HEK293 (cell line): ENCODE measurements around the gene PLCL1.

Source experiments
- CTCF ChIA-PET: fragments of 350-600 bp; formaldehyde crosslinking; extraction: SDS; loops from one replicate; lab custom pipeline; 2021; ENCODE audit warnings: antibody characterized with exemption; lab: Yijun Ruan, JAX
- POLR2A ChIA-PET: fragments of 300-600 bp; formaldehyde crosslinking; extraction: SDS; loops from one replicate; lab custom pipeline; 2020; ENCODE audit warnings: antibody characterized with exemption, inconsistent platforms; lab: Yijun Ruan, JAX
- H3K27ac ChIP-seq: fragments of 200-500 bp; sonication (Bioruptor generic); 2 replicates; pipeline ENCODE4 v1.5.1; 2014; ENCODE audit warnings: low read depth, low read length, control low read depth, inconsistent platforms; ENCODE audit errors: extremely low read depth
- H3K36me3 ChIP-seq, 2 experiments: fragments of 200-500 bp in 1 of 2; sonication (Bioruptor generic) in 1 of 2; 1 replicate in 1 of 2; 2 replicates in 1 of 2; pipeline ENCODE4 v1.5.1; 2014 to 2017; ENCODE audit warnings: inconsistent platforms in 2 of 2, low read length in 2 of 2; ENCODE audit not compliant: control insufficient read depth in 2 of 2, insufficient read depth in 1 of 2
- H3K4me1 ChIP-seq: fragments of 200-500 bp; sonication (Bioruptor generic); 2 replicates; pipeline ENCODE4 v1.5.1; 2014; ENCODE audit warnings: mild to moderate bottlenecking, low read length, inconsistent platforms; ENCODE audit not compliant: control insufficient read depth, insufficient read depth
- H3K4me3 ChIP-seq: 2 replicates; pipeline ENCODE4 v1.5.1; 2011; ENCODE audit warnings: low read depth, mild to moderate bottlenecking, control low read depth, low read length, moderate library complexity
- H3K9me3 ChIP-seq: fragments of 200-500 bp; sonication (Bioruptor generic); 2 replicates; pipeline ENCODE4 v1.5.1; 2014; ENCODE audit warnings: low read depth, low read length, inconsistent platforms; ENCODE audit not compliant: control insufficient read depth, insufficient read depth
- GLI4 ChIP-seq: fragments of 450-650 bp; formaldehyde crosslinking; IDR thresholded peaks from 2 replicates; pipeline ENCODE4 v1.5.1; 2016; ENCODE audit warnings: missing biosample characterization, missing genetic modification characterization
- KLF7 ChIP-seq: fragments of 450-650 bp; formaldehyde crosslinking; IDR thresholded peaks from 2 replicates; pipeline ENCODE4 v1.5.1; 2016; ENCODE audit warnings: missing biosample characterization, missing genetic modification characterization, borderline replicate concordance
- TRIM28 ChIP-seq: IDR thresholded peaks from 2 replicates; pipeline ENCODE4 v1.6.1; 2011; ENCODE audit warnings: low read length, control low read depth, borderline replicate concordance
- ZBTB21 ChIP-seq: fragments of 450-650 bp; formaldehyde crosslinking; IDR thresholded peaks from 2 replicates; pipeline ENCODE4 v1.5.1; 2017; ENCODE audit warnings: missing biosample characterization, missing genetic modification characterization
- ZFHX2 ChIP-seq: fragments of 450-650 bp; formaldehyde crosslinking; conservative IDR thresholded peaks from 2 replicates; pipeline ENCODE4 v1.5.1; 2016; ENCODE audit warnings: missing biosample characterization, missing genetic modification characterization
- ZNF114 ChIP-seq: fragments of 450-650 bp; formaldehyde crosslinking; IDR thresholded peaks from 2 replicates; pipeline ENCODE4 v1.5.0; 2017; ENCODE audit warnings: missing biosample characterization, missing genetic modification characterization
- ZNF121 ChIP-seq: fragments of 450-650 bp; formaldehyde crosslinking; IDR thresholded peaks from 2 replicates; pipeline ENCODE4 v1.5.1; 2016; ENCODE audit warnings: missing biosample characterization, missing genetic modification characterization
- ZNF174 ChIP-seq: fragments of 450-650 bp; formaldehyde crosslinking; IDR thresholded peaks from 2 replicates; pipeline ENCODE4 v1.5.0; 2017; ENCODE audit warnings: missing biosample characterization, mild to moderate bottlenecking, missing genetic modification characterization
- ZNF211 ChIP-seq: fragments of 450-650 bp; formaldehyde crosslinking; IDR thresholded peaks from 2 replicates; pipeline ENCODE4 v1.5.1; 2016; ENCODE audit warnings: low read depth, missing biosample characterization, missing genetic modification characterization
- ZNF341 ChIP-seq: fragments of 450-650 bp; formaldehyde crosslinking; IDR thresholded peaks from 2 replicates; pipeline ENCODE4; 2016; ENCODE audit warnings: low read depth, missing biosample characterization, missing genetic modification characterization
- ZNF350 ChIP-seq: fragments of 450-650 bp; formaldehyde crosslinking; IDR thresholded peaks from 2 replicates; pipeline ENCODE4 v1.5.0; 2017; ENCODE audit warnings: missing biosample characterization, mild to moderate bottlenecking, missing genetic modification characterization
- ZNF571 ChIP-seq: fragments of 450-650 bp; formaldehyde crosslinking; IDR thresholded peaks from 2 replicates; pipeline ENCODE4 v1.5.0; 2017; ENCODE audit warnings: missing biosample characterization, missing genetic modification characterization
- ZNF623 ChIP-seq: fragments of 450-650 bp; formaldehyde crosslinking; IDR thresholded peaks from 2 replicates; pipeline ENCODE4 v1.5.1; 2016; ENCODE audit warnings: missing biosample characterization, missing genetic modification characterization
- ZNF785 ChIP-seq: fragments of 450-650 bp; formaldehyde crosslinking; IDR thresholded peaks from 2 replicates; pipeline ENCODE4 v1.5.1; 2016; ENCODE audit warnings: missing biosample characterization, missing genetic modification characterization
- TF ChIP-seq, protein P1 (sequence below): fragments of 450-650 bp; formaldehyde crosslinking; IDR thresholded peaks from 2 replicates; pipeline ENCODE4 v1.5.1; 2016; ENCODE audit warnings: missing biosample characterization, missing genetic modification characterization
- TF ChIP-seq, protein P2 (sequence below): fragments of 450-650 bp; formaldehyde crosslinking; IDR thresholded peaks from 2 replicates; pipeline ENCODE4 v1.5.1; 2017; ENCODE audit warnings: missing biosample characterization, missing genetic modification characterization
- TF ChIP-seq, protein P3 (sequence below): fragments of 450-650 bp; formaldehyde crosslinking; IDR thresholded peaks from 2 replicates; pipeline ENCODE4 v1.5.1; 2016; ENCODE audit warnings: missing biosample characterization, missing genetic modification characterization
- TF ChIP-seq, protein P4 (sequence below): fragments of 450-650 bp; formaldehyde crosslinking; IDR thresholded peaks from 2 replicates; pipeline ENCODE4 v1.5.1; 2017; ENCODE audit warnings: missing biosample characterization, mild to moderate bottlenecking, missing genetic modification characterization, moderate library complexity

PLCL1 gene

DNA sequence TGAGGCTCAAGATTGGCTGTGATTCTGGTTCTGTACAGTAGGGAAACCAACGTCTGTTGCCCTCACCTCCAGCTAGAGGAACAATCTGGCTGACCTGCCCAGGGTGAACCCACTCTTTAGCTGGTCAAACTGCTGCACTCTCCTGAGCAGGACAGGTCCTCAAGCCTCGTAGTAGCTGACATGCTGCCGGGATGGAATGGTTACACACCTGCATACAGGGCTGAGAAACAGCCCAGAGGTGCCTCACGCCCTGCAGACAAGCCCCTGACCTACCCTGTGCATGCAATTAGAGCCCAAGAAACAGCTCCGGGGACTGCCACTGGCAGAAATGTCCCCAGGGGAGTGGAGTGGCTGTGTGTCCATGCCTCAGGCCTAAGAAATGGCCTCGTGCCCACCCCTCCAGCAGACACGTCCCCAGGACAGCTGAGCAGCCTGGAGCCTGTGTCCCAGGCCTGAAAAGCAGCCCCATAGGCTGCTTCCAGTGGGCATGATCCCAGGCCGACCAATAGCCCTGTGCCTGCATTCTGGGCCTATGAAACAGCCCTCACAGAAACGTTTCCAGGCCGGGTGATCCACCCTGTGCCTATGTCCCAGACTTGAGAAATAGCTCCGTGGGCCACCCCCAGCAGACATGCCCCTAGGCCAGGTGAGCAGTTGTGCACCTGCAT is 44.6 kb upstream of the PLCL1 start:
- Histone ChIP-seq H3K27ac (no peak overlapping the region), H3K4me3 (no peak overlapping the region), H3K4me1 (no peaks in the 10 kb centered on the region), H3K36me3 (no peaks in the 10 kb centered on the region), H3K9me3 (no peaks in the 10 kb centered on the region)
- ChIA-PET CTCF (interaction anchor here (0.5 kb wide), 1 partner anchor 93 kb away, joined by 4 read pairs; no protein-coding TSS in a partner anchor), POLR2A (no interaction called here)
- TF ChIP-seq ZNF114, result no peak
- TF ChIP-seq TRIM28, result no peak
- TF ChIP-seq ZNF350, result no peak
- no peak for TF ChIP-seq ZNF121 (tag by site-specific recombination)

DNA sequence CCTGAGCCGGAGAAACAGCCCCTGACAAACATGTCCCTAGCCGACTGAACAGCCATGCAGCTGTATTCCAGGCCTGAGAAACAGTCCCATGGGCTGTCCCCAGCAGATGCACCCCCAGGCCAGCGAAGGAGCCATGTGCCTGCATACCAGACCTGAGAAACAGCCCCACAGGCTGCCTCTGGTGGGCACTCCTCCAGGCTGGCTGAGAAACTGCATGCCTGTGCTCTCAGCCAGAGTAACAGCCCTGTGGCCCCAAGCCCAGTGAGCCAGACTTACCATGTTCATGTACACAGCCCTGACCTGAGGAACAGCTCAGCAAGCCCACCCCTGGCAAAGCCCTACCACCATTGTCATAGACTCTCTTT is 44.1 kb upstream of the PLCL1 start:
- POLR2A ChIA-PET, result no interaction called here
- Histone ChIP-seq H3K9me3 (no peaks in the 10 kb centered on the region), H3K27ac (no peak overlapping the region), H3K4me1 (no peaks in the 10 kb centered on the region), H3K4me3 (no peak overlapping the region), H3K36me3 (no peaks in the 10 kb centered on the region)
- CTCF ChIA-PET, result no interaction called here
- TF ChIP-seq, protein P1, sequence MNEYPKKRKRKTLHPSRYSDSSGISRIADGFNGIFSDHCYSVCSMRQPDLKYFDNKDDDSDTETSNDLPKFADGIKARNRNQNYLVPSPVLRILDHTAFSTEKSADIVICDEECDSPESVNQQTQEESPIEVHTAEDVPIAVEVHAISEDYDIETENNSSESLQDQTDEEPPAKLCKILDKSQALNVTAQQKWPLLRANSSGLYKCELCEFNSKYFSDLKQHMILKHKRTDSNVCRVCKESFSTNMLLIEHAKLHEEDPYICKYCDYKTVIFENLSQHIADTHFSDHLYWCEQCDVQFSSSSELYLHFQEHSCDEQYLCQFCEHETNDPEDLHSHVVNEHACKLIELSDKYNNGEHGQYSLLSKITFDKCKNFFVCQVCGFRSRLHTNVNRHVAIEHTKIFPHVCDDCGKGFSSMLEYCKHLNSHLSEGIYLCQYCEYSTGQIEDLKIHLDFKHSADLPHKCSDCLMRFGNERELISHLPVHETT (tag by site-specific recombination), result no peak
- TF ChIP-seq GLI4 (tag by site-specific recombination) (no peak), ZBTB21 (tag by site-specific recombination) (no peak), ZNF785 (tag by site-specific recombination) (no peak), ZNF623 (no peak), ZFHX2 (tag by site-specific recombination) (no peak), ZNF571 (tag by site-specific recombination) (no peak), KLF7 (tag by site-specific recombination) (no peak), ZNF341 (tag by site-specific recombination) (no peak), ZNF174 (no peak), ZNF211 (tag by site-specific recombination) (no peak)
- TF ChIP-seq, protein P2, sequence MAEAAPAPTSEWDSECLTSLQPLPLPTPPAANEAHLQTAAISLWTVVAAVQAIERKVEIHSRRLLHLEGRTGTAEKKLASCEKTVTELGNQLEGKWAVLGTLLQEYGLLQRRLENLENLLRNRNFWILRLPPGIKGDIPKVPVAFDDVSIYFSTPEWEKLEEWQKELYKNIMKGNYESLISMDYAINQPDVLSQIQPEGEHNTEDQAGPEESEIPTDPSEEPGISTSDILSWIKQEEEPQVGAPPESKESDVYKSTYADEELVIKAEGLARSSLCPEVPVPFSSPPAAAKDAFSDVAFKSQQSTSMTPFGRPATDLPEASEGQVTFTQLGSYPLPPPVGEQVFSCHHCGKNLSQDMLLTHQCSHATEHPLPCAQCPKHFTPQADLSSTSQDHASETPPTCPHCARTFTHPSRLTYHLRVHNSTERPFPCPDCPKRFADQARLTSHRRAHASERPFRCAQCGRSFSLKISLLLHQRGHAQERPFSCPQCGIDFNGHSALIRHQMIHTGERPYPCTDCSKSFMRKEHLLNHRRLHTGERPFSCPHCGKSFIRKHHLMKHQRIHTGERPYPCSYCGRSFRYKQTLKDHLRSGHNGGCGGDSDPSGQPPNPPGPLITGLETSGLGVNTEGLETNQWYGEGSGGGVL, result no peak
- TF ChIP-seq, protein P3, sequence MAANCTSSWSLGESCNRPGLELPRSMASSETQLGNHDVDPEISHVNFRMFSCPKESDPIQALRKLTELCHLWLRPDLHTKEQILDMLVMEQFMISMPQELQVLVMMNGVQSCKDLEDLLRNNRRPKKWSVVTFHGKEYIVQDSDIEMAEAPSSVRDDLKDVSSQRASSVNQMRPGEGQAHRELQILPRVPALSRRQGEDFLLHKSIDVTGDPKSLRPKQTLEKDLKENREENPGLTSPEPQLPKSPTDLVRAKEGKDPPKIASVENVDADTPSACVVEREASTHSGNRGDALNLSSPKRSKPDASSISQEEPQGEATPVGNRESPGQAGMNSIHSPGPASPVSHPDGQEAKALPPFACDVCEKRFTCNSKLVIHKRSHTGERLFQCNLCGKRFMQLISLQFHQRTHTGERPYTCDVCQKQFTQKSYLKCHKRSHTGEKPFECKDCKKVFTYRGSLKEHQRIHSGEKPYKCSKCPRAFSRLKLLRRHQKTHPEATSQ (tag by site-specific recombination), result no peak
- TF ChIP-seq, protein P4, sequence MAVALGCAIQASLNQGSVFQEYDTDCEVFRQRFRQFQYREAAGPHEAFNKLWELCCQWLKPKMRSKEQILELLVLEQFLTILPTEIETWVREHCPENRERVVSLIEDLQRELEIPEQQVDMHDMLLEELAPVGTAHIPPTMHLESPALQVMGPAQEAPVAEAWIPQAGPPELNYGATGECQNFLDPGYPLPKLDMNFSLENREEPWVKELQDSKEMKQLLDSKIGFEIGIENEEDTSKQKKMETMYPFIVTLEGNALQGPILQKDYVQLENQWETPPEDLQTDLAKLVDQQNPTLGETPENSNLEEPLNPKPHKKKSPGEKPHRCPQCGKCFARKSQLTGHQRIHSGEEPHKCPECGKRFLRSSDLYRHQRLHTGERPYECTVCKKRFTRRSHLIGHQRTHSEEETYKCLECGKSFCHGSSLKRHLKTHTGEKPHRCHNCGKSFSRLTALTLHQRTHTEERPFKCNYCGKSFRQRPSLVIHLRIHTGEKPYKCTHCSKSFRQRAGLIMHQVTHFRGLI (tag by site-specific recombination), result no peak
